Esophagus squamous epithelium (tissue), 4 donors: ENCODE measurements around the gene TRIM10.

Experiments used
- CTCF ChIP-seq, 6 experiments: fragments of 450-650 bp in 4 of 6; fragments of 200-600 bp in 2 of 6; sonication (generic) in 2 of 6; IDR thresholded peaks; one replicate each; pipeline ENCODE4 v1.5.1; 2016 to 2019; ENCODE audit warnings: antibody characterized with exemption in 6 of 6, mild to moderate bottlenecking in 4 of 6, moderate library complexity in 4 of 6
- POLR2A ChIP-seq, 4 donors: fragments of 450-650 bp; IDR thresholded peaks; one replicate each; pipeline ENCODE4 v1.6.1; 2017; ENCODE audit warnings: antibody characterized with exemption in 4 of 4, mild to moderate bottlenecking in 4 of 4, moderate library complexity in 3 of 4

GRCh38 chr6:30102414-30102969, 58.5 kb downstream of the TRIM10 start:
- no peak for TF ChIP-seq POLR2A (IDR thresholded peaks at IDR 0.05)
- TF ChIP-seq CTCF (IDR thresholded peaks at IDR 0.05), result no peak
